Smooth muscle cell (in vitro differentiated cells): Measurements from ENCODE around the gene ARHGAP42. TPM values are rescaled to one million over a fixed set of nuclear protein-coding genes. Genes with fewer than 3 reads are reported as not detected.

Experiments used
- DNase-seq: peaks from one replicate; lab custom pipeline; 2025; ENCODE audit not compliant: unreplicated experiment; lab: John Stamatoyannopoulos, UW
- H2AFZ ChIP-seq: fragments of 200-600 bp; sonication (generic); 2 replicates; pipeline ENCODE4 v1.6.0; 2016; ENCODE audit warnings: antibody characterized with exemption, low read depth, mild to moderate bottlenecking
- H3F3A ChIP-seq: fragments of 200-600 bp; sonication (generic); 2 replicates; pipeline ENCODE4 v1.6.0; 2017; ENCODE audit warnings: antibody characterized with exemption, low read depth
- H3K27ac ChIP-seq: fragments of 200-600 bp; sonication (generic); 2 replicates; pipeline ENCODE4 v1.5.1; 2016; ENCODE audit warnings: low read depth, mild to moderate bottlenecking
- H3K27me3 ChIP-seq: fragments of 200-600 bp; sonication (generic); 2 replicates; pipeline ENCODE4 v1.6.1; 2016; ENCODE audit warnings: low read depth, mild to moderate bottlenecking
- H3K36me3 ChIP-seq: fragments of 200-600 bp; sonication (generic); 2 replicates; pipeline ENCODE4 v1.5.1; 2016; ENCODE audit warnings: low read depth
- H3K4me1 ChIP-seq: fragments of 200-600 bp; sonication (generic); 2 replicates; pipeline ENCODE4 v1.5.1; 2016; ENCODE audit warnings: low read depth
- H3K4me2 ChIP-seq: fragments of 200-600 bp; sonication (generic); 2 replicates; pipeline ENCODE4 v1.6.0; 2016; ENCODE audit warnings: mild to moderate bottlenecking
- H3K4me3 ChIP-seq: fragments of 200-600 bp; sonication (generic); 2 replicates; pipeline ENCODE4 v1.5.1; 2016; ENCODE audit warnings: mild to moderate bottlenecking
- H3K79me2 ChIP-seq: fragments of 200-600 bp; sonication (generic); 2 replicates; pipeline ENCODE4 v1.6.0; 2016; ENCODE audit warnings: low read depth, mild to moderate bottlenecking
- H3K9ac ChIP-seq: fragments of 200-600 bp; sonication (generic); 2 replicates; pipeline ENCODE4 v1.6.0; 2016; ENCODE audit warnings: low read depth
- H3K9me3 ChIP-seq: fragments of 200-600 bp; sonication (generic); replicated peaks from 2 replicates; pipeline ENCODE4 v1.5.1; 2016; ENCODE audit warnings: low read depth
- H4K20me1 ChIP-seq: fragments of 200-600 bp; sonication (generic); 2 replicates; pipeline ENCODE4 v1.6.0; 2016; ENCODE audit warnings: low read depth
- WGBS: methylation state at CpG from one replicate; pipeline ENCODE4 v1.1.7; 2016; ENCODE audit warnings: low lambda C conversion rate; 5-methylcytosine and 5-hydroxymethylcytosine counted together
- polyA plus RNA-seq: library from polyadenylated mRNA; unstranded; fragments of >200 nt; fragmentation: Nextera tagmentation; extraction: Ambion mirVana; gene quantifications from 2 replicates; pipeline ENCODE4 v1.2.1, GENCODE V29; 2016
- total RNA-seq: library from RNA; depleted of rRNA; stranded (reverse); fragments of >200 nt; gene quantifications from 2 replicates; pipeline ENCODE4 v1.2.3, GENCODE V29; 2014
- TF ChIP-seq, protein P1 (sequence below): fragments of 200-600 bp; sonication (generic); IDR thresholded peaks from 2 replicates; pipeline ENCODE4 v1.5.1; 2017; ENCODE audit warnings: borderline replicate concordance, mild to moderate bottlenecking, antibody characterized with exemption; ENCODE audit not compliant: insufficient read depth, poor library complexity, severe bottlenecking

The ARHGAP42 gene
- total and polyA plus RNA-seq, 2 experiments from 2014 or later = 12.2 to 53.4 TPM

DNA sequence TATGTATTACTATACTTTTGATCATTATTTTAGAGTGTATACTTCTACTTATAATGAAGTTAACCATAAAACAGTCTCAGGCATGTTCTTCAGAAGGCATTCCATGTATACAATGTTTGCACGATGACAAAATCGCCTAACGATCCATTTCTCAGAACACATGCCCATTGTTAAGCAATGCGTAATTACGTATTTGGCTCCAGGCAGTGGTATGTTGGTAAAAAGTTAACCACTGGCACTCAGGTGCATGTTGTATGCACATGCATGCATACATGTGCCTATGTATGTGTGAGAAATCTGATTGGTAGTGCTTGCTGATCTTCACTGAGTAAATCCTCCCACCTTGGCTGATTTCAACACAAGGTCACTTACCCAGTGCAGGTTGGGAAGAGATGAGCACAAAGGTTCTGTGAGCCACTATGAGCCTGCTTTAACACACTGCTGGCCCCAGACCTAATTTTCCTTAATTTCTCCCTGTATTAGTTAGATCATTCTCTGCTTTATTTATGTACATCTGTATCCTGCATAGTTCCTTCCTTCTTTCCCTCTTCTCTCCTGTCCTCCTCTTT lies 164.6 kb downstream of the ARHGAP42 start:
- WGBS = 91% methylated on average over 5 of the region's 5 CpGs
- H4K20me1 ChIP-seq = no peaks in the 10 kb centered on the region
- H3K4me2 ChIP-seq = no peak overlapping the region
- no peak for DNase-seq
- peaks cover 14% of the 10 kb centered on the region for H3K4me1 ChIP-seq
- TF ChIP-seq, protein P1, sequence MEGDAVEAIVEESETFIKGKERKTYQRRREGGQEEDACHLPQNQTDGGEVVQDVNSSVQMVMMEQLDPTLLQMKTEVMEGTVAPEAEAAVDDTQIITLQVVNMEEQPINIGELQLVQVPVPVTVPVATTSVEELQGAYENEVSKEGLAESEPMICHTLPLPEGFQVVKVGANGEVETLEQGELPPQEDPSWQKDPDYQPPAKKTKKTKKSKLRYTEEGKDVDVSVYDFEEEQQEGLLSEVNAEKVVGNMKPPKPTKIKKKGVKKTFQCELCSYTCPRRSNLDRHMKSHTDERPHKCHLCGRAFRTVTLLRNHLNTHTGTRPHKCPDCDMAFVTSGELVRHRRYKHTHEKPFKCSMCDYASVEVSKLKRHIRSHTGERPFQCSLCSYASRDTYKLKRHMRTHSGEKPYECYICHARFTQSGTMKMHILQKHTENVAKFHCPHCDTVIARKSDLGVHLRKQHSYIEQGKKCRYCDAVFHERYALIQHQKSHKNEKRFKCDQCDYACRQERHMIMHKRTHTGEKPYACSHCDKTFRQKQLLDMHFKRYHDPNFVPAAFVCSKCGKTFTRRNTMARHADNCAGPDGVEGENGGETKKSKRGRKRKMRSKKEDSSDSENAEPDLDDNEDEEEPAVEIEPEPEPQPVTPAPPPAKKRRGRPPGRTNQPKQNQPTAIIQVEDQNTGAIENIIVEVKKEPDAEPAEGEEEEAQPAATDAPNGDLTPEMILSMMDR = no peak
- H3K9me3 ChIP-seq = no peaks in the 10 kb centered on the region
- H3K27ac ChIP-seq = no peak overlapping the region
- peaks cover 12% of the 10 kb centered on the region for H3F3A ChIP-seq
- peaks cover 56% of the 10 kb centered on the region for H3K79me2 ChIP-seq
- no peak overlapping the region for H3K9ac ChIP-seq
- no peaks in the 10 kb centered on the region for H3K27me3 ChIP-seq
- H3K36me3 ChIP-seq = no peaks in the 10 kb centered on the region
- H3K4me3 ChIP-seq = no peak overlapping the region
- no peak overlapping the region for H2AFZ ChIP-seq

DNA sequence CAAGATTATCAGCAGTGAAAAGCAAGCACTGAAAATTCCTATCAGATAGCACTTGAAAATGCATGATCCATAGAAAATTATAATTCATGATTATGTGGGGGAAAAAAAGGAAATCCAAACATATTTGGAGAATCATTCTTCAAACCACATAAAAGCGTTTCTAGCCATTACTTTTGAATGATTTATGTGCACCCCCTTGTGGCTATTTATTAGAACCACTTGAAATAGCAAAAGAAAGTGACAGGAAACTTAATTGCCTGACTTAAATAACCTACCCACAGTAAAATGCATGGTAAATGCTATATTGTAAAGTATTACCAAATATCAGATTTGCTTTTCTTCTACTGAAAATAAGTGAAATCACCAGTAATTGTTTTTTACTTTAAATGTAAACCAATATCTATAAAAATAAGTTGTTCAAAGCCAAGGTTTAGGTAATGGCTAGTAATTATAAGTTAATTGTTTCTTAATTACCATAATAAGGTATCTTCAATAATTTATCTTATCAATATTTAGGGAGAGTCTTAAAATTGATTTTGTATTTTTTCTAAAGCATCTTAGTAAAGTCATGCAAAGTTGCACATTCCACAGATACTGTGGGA lies 168.5 kb downstream of the ARHGAP42 start:
- Histone ChIP-seq H4K20me1 (no peaks in the 10 kb centered on the region), H3K79me2 (peaks cover 62% of the 10 kb centered on the region), H3K4me1 (peaks cover 29% of the 10 kb centered on the region), H3K4me3 (no peak overlapping the region), H2AFZ (no peak overlapping the region), H3K27ac (no peak overlapping the region), H3K4me2 (peak overlapping the region; percentile 4), H3K9me3 (no peaks in the 10 kb centered on the region), H3K27me3 (no peaks in the 10 kb centered on the region), H3F3A (no peaks in the 10 kb centered on the region), H3K36me3 (no peaks in the 10 kb centered on the region), H3K9ac (no peak overlapping the region)
- 20% methylated on average over 1 of the region's 1 CpG for WGBS
- TF ChIP-seq, protein P1 = peak; percentile 58
- no peak for DNase-seq

DNA sequence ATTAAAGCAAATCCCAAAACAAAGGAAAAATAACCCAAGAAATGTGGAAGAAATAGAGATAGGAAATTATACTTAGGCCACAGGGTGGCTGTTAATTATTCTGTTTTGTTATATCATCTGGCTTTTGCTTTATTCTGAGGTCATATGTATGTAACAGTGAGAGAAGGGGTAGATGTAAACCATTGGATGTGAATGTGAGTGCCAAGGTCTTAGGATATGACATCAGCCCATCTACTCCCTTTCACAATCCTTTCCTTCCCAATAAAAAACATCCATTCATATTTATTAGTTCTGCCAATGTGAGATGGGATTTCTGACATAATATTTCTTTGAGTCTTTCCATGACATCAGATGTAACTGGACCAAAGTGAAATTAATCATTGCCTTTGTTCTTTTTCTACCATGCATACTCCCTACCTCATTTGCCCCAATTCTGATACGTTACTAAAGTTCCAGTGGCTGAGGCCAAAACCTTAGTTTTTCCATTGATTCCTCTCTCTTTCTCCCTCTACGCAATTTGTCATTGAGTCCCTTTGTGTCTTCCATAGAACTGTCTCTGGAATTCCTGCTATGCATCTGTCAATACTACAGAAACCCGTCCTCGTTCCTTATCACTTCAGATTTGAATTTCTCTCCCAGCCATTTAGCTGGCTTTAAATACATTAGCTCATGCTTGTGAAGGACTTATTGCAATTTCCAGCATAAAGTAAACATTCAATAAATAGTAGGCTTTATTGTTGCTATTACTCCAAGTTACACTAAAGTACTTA lies 170.3 kb downstream of the ARHGAP42 start:
- H4K20me1 ChIP-seq = no peaks in the 10 kb centered on the region
- TF ChIP-seq, protein P1 = no peak
- H3K9ac ChIP-seq = no peak overlapping the region
- peak overlapping the region; percentile 27 for H3K4me2 ChIP-seq
- H2AFZ ChIP-seq = no peak overlapping the region
- H3K4me3 ChIP-seq = no peak overlapping the region
- H3K79me2 ChIP-seq = peaks cover 56% of the 10 kb centered on the region
- H3K9me3 ChIP-seq = no peaks in the 10 kb centered on the region
- H3F3A ChIP-seq = peaks cover under 1% of the 10 kb centered on the region
- no peaks in the 10 kb centered on the region for H3K27me3 ChIP-seq
- H3K4me1 ChIP-seq = peaks cover 29% of the 10 kb centered on the region
- H3K36me3 ChIP-seq = no peaks in the 10 kb centered on the region
- DNase-seq = no peak
- peak overlapping the region; percentile 61 for H3K27ac ChIP-seq
- WGBS = 29% methylated on average over 4 of the region's 4 CpGs
